Stimulated activated naive CD4-positive, alpha-beta T cell treated with Interleukin-2 at 50 U/mL for 16 hours (primary cell): ENCODE data around the gene POU3F1.

Experiments used
- DNase-seq: peaks from one replicate; lab custom pipeline; 2025; lab: John Stamatoyannopoulos, UW

The POU3F1 gene

DNA sequence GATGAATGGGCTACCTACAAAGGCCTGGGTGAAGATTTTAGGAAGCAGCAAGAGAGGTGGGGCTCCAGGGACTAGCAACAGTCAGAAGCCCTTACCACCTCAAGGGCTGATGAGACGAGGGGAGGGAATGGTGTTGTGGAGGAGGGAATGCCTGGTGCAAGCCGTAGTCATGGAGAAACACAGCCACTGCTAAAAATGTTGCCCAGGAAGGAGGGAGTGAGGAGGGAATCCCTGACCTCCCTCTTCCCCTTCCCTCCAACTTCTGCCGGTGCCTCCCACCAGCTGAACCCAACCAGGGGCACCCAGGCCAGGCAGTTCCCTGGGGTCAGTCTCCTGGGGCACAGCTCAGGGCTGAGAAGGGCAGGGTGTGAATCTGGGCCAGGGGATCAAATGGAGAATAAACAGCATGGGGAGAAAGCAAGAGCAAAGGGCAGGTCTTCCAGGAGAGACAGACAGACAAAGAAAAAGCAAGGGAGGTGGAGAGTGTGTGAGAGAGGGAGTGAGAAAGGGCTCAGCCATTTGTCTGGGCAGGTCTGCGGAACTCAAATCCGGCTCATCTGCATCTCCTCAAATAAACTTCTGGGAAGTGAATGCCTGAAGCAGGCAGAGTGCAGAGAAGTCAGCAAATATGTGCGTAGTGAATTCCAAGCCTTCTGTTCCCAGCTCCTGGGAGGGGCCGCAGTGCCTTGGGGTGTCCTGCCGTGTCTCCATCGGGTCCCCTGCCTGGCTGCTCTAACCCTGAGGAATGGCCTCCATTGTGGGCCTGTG is 27.1 kb upstream of the POU3F1 start:
- DNase-seq: no peak

GRCh38 chr1:38072858-38073257 is 26.3 kb upstream of the POU3F1 start:
- no peak for DNase-seq

GRCh38 chr1:38071312-38072256 is 25.0 kb upstream of the POU3F1 start:
- no peak for DNase-seq

DNA sequence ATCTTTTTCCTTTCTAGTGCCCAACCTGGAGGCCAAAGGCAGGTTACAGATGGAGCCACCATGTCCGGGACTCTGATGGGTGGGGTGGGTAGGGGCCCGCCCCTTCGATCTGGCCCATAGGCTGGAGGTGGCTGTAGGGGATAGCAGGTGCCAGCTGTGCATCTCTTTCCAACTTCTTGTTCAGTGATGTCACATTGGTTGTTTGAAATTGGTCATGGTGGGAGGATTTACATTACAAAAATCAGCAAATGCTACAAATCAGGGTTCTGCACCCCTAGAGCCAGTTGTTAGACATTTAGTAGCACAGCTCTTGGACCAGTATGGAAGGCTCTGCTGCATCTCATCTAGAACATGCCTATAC is 22.4 kb upstream of the POU3F1 start:
- no peak for DNase-seq

GRCh38 chr1:38068220-38068979 is 21.8 kb upstream of the POU3F1 start:
- DNase-seq: no peak

- DNase-seq: no peak
These were observed 17.8 kb upstream of the POU3F1 start for GRCh38 chr1:38064197-38064903.

GRCh38 chr1:38063616-38064015 is 17.0 kb upstream of the POU3F1 start:
- no peak for DNase-seq

GRCh38 chr1:38062361-38063288 is 16.0 kb upstream of the POU3F1 start:
- no peak for DNase-seq

GRCh38 chr1:38061883-38062328 is 15.3 kb upstream of the POU3F1 start:
- DNase-seq: no peak

DNA sequence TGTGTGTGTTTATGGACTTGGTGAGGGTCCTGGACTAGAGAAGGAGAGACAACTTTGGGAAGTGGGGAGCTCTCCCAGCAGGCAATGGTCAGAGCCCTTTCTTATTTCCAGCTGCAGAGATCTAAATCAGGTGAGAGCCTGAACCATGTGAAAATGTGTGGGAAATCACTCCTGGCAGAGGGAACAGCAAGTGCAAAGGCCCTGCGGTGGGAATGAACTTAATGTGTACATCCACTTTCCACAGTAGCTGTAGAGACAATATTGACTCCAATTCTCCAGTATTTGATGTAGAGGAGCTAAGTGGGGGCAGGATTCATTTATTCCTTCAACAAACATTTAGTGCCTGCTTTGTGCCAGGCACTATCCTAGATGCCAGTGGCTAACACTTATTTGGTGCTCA is 14.7 kb upstream of the POU3F1 start:
- no peak for DNase-seq

DNA sequence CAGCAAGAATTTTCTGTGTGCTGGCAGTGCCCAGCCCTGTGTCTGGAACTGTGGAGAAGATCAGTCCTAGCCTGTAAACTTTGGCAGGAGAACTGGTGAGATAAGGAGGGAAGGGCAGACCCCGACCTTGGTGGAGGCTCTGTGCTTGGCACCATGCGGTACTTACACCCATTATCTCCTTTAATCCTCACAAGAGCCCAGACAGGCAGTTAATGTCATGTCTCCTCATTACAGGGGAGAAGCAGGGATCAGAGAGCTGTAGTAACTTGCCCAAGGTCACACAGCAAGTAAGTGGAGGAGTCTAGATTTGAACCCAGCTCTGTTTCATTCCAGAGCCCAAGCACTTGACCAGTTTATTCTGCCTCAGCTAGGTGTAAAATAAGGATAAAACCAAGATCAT is 13.9 kb upstream of the POU3F1 start:
- no peak for DNase-seq

DNA sequence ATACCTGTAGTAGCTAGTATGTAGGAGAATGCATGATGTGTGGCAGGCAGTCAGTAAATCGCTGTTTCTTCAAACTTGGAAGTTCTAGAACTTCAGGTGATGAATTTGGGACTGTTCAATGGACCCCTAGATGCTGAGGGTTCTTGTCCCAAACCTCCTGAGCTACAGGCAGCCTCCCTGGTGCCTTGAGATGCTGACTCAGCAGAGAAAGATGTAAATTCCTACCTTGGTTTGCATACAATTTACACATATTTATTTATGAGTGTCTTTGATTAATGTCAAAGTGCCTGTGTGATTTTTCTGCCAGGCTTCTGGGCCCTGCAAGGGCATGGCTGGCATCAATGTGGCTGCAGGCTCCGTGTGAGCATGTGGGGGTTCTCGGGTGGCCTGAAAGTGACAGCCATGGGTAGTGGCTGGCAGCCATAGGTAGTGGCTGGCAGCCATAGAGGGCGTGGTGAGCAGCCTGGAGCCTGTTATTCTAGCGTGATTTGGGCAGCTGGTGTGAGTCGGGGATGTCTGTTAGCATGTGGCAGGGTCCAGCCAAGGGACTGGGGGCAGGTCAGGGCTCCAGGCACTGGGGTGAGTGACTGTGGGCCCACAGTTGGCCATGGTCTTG is 13.2 kb upstream of the POU3F1 start:
- DNase-seq: no peak

DNA sequence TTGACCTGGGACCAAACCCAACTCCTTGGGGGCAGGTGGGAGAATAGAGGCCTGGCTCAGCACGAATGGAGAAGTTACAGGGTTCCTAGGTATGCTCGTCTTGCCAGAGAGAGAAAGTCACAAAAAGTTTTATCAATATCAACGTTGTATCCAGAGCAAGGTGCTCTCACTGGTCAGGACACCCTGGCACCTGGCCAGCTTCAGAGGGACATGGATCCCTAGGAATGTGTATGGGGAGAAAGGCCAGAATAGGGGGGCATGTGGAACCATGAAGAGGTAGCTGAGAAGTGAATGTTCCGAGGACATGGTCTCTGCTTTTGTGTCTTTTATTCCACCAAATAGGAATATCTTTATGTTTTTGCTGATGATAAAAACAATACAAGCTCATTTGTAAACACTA is 9.4 kb upstream of the POU3F1 start:
- no peak for DNase-seq

DNA sequence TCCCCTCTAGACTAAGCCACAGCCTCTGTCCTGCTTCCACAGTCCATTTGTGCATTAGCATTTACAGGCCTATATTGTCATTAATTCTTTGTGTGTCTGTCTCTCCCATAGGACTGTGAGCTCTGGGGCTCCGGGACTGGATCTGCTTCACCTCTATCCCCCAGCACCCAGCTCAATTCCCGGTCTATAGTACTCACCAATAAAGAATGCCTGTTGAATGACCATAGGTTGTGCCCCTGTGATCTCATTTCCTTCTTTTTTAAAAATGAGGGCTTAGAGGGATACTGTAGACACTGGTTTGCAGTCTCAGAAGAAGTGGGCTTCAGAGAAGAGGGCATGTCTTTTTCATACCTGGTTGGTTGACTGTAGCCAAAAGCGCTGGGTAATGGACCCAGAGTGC is 8.8 kb upstream of the POU3F1 start:
- DNase-seq: no peak

DNA sequence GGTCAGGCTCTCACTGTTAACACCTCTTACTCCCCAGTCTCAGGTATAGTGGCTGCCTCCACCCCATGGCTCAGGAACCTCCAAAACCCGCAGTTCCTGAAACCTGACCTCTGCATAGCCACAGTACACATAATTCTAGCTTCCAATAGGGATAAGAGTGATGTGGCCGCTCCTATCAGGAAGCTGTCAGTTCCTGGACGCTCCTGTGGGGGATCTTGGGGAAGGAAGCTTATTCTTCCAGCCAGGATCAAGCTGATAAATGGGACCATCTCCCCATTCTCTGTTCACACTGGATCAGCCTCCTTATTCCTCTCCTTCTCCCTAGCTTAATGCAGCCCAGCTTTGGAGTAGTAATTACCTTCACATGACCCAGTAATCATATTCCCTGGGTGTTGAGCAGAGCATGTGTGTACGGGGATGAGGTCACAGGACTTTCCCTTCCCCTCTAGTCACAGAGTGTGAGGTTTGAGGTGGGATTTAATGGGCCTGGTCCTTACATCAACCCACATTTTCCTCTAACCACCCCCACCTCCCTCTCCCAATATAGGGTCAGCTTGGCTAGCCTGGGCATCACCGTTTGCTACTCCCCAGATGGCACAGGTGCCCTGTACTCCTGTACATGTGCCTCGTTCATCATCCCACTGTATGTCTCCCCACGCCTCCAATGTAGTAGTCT is 7.0 kb upstream of the POU3F1 start:
- DNase-seq: no peak

GRCh38 chr1:38052750-38053415 is 6.3 kb upstream of the POU3F1 start:
- DNase-seq: no peak

- no peak for DNase-seq
These were observed 4.5 kb upstream of the POU3F1 start for GRCh38 chr1:38051079-38051543.

DNA sequence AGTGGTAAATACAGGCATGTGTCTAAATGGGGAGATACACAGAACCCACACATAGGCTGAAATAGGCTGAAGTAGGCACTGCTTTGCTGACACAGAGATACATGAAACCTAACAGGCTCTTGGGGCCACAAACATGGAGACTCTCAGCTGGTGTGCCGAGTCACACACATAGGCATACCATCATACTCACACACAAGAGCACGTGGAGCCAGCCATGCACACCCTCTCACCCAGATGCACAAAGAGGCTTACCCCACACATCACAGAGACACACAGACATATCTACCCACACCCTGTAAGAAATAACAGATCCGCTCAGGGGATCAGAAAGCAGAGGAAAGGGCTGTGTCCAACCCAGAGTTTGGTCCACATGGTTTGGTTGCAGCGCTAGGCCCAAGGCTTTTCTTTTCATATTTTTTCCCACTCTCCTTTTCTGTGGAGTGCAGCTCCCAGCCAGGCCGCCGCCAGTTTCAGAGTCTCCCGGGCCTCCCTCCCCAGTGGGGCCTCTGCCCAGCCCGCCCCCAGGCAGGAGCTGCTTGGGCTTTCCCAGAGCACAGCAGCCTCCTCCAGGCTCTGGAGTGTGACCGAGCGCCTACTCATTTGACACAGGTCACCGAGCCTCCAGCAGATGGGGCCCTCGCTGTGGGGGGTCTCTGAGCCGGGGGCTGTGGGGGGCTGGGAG is 3.9 kb upstream of the POU3F1 start:
- DNase-seq: no peak
